ENCODE measurements around the gene HES6.

DNA sequence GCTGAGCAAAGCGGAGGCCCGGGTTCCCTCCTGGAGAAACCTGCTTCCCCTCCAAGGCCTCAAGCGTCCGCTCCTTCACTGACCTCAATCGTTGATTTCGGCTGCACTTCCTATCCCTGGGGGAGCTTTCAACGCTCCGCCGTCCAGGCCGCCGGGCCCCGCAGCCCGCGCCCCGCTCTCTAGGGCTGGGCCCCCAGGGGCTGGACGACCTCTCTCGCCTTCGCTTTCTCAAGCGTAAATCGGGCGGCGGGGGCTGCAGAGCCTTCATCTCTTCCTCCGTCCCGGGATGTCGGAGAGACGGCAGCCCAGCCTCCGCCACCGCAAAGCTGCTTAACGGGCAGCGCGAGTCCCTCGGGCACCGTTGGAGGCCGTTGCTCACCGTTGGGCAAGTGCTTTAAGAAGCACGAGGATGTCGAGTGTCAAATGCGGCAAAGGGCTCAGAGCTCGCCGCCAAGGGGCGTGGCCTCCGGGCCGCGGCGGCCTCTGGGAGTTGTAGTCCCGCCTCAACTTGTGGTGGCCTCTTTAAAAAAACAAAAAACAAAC, 8.5 kb downstream of the HES6 start:
- TF ChIP-seq, protein P1, sequence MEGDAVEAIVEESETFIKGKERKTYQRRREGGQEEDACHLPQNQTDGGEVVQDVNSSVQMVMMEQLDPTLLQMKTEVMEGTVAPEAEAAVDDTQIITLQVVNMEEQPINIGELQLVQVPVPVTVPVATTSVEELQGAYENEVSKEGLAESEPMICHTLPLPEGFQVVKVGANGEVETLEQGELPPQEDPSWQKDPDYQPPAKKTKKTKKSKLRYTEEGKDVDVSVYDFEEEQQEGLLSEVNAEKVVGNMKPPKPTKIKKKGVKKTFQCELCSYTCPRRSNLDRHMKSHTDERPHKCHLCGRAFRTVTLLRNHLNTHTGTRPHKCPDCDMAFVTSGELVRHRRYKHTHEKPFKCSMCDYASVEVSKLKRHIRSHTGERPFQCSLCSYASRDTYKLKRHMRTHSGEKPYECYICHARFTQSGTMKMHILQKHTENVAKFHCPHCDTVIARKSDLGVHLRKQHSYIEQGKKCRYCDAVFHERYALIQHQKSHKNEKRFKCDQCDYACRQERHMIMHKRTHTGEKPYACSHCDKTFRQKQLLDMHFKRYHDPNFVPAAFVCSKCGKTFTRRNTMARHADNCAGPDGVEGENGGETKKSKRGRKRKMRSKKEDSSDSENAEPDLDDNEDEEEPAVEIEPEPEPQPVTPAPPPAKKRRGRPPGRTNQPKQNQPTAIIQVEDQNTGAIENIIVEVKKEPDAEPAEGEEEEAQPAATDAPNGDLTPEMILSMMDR (IDR thresholded peaks at IDR 0.05 in 4 of 5, conservative IDR thresholded peaks at IDR 0.05 in 1 of 5), result peak in 1 of 5 experiments; percentile 40
- TF ChIP-seq POLR2A (IDR thresholded peaks at IDR 0.05), result peak; percentile 44 to 66

Measured in gastrocnemius medialis (tissue), 4 donors.